ENCODE results near the gene CTSC. TPM values are rescaled to one million over a fixed set of nuclear protein-coding genes. Genes with fewer than 3 reads are reported as not detected.

The CTSC gene
- total RNA-seq, 1 experiment from 2014 or later, result 269 TPM

- peak; percentile 9; the same call in 1 of the 2 replicates for ATAC-seq
- H3K4me3 Mint-ChIP-seq, result no peak overlapping the region
- TF ChIP-seq NFATC4 (CRISPR knock-in tag; IDR thresholded peaks at IDR 0.05), result 0 out of 2 replicates have a peak, but pooled peaks have one; percentile 45
- TF ChIP-seq EMX1 (CRISPR knock-in tag; IDR thresholded peaks at IDR 0.05), result no peak
- TF ChIP-seq ZNF263 (CRISPR knock-in tag; IDR thresholded peaks at IDR 0.05; ENCODE audit: low read depth), result no peak
- no peak for TF ChIP-seq IRF2 (CRISPR knock-in tag; IDR thresholded peaks at IDR 0.05; ENCODE audit: borderline replicate concordance, low read depth)
- no peak for TF ChIP-seq ZNF396 (CRISPR knock-in tag; IDR thresholded peaks at IDR 0.05; ENCODE audit: borderline replicate concordance)
- TF ChIP-seq RELA (CRISPR knock-in tag; IDR thresholded peaks at IDR 0.05; ENCODE audit: borderline replicate concordance), result no peak
- TF ChIP-seq ZMAT4 (CRISPR knock-in tag; IDR thresholded peaks at IDR 0.05), result no peak
- TF ChIP-seq CREM (CRISPR knock-in tag; IDR thresholded peaks at IDR 0.05), result no peak
- no peak for DNase-seq (ENCODE audit: low spot score)
- no peaks in the 10 kb centered on the region for H3K9me3 Mint-ChIP-seq
- peaks cover 88% of the 10 kb centered on the region for H3K4me1 Mint-ChIP-seq
- H3K27me3 Mint-ChIP-seq (ENCODE audit: low read depth), result no peaks in the 10 kb centered on the region
- H3K36me3 Mint-ChIP-seq, result peaks cover 80% of the 10 kb centered on the region
- ChIA-PET CTCF (interaction anchor here (1.1 to 2.7 kb wide), 2 partner anchors 11 to 315 kb away, joined by 3 to 8 read pairs; no protein-coding TSS in a partner anchor), POLR2A (interaction anchor here (0.7 to 1.2 kb wide), 2 partner anchors 48 to 352 kb away, joined by 3 read pairs; no protein-coding TSS in a partner anchor)
- H3K27ac Mint-ChIP-seq, result peak overlapping the region; percentile 33; the same call in 1 of the 2 replicates
These were observed 6.6 kb downstream of the CTSC start for GRCh38 chr11:88330826-88331428.

- H3K27me3 Mint-ChIP-seq (ENCODE audit: low read depth), result no peaks in the 10 kb centered on the region
- peaks cover 88% of the 10 kb centered on the region for H3K4me1 Mint-ChIP-seq
- CTCF ChIA-PET, result interaction anchor here (0.6 to 2.7 kb wide), 5 partner anchors 12 to 971 kb away, joined by 4 to 10 read pairs (median 5); no protein-coding TSS in a partner anchor
- ATAC-seq (no peak), DNase-seq (ENCODE audit: low spot score) (no peak)
- H3K9me3 Mint-ChIP-seq, result no peaks in the 10 kb centered on the region
- TF ChIP-seq, protein P1, sequence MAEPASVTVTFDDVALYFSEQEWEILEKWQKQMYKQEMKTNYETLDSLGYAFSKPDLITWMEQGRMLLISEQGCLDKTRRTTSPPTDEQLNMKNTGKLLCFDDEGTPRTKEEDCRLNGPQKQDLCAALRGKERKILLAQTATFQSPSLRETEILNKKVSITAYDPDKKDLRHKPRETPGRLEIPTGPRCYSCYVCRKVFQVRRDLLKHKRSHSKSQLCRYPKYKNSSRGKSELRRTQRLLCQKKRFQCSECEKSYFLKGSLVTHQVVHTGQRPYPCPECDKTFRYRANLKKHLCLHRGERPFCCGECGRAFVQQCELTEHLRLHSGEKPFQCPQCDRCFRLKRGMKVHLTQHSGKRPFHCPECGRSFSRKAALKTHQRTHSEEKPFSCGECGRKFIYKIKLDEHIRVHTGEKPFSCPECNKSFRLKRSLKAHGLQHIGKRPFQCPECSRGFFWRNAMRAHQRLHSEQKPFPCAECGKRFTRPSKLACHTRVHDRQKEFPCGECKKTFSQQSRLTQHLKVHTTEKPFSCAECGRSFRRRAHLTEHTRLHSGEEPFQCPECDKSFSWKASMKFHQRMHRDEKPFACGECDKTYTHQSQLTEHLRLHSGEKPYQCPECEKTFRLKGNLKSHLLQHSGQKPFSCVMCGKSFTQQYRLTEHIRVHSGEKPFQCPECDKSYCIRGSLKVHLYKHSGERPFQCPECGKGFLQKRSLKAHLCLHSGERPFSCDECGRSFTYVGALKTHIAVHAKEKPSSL (CRISPR knock-in tag; conservative IDR thresholded peaks at IDR 0.05), result peak; percentile 60; the same call in 1 of the 2 replicates
- TF ChIP-seq, protein P2, sequence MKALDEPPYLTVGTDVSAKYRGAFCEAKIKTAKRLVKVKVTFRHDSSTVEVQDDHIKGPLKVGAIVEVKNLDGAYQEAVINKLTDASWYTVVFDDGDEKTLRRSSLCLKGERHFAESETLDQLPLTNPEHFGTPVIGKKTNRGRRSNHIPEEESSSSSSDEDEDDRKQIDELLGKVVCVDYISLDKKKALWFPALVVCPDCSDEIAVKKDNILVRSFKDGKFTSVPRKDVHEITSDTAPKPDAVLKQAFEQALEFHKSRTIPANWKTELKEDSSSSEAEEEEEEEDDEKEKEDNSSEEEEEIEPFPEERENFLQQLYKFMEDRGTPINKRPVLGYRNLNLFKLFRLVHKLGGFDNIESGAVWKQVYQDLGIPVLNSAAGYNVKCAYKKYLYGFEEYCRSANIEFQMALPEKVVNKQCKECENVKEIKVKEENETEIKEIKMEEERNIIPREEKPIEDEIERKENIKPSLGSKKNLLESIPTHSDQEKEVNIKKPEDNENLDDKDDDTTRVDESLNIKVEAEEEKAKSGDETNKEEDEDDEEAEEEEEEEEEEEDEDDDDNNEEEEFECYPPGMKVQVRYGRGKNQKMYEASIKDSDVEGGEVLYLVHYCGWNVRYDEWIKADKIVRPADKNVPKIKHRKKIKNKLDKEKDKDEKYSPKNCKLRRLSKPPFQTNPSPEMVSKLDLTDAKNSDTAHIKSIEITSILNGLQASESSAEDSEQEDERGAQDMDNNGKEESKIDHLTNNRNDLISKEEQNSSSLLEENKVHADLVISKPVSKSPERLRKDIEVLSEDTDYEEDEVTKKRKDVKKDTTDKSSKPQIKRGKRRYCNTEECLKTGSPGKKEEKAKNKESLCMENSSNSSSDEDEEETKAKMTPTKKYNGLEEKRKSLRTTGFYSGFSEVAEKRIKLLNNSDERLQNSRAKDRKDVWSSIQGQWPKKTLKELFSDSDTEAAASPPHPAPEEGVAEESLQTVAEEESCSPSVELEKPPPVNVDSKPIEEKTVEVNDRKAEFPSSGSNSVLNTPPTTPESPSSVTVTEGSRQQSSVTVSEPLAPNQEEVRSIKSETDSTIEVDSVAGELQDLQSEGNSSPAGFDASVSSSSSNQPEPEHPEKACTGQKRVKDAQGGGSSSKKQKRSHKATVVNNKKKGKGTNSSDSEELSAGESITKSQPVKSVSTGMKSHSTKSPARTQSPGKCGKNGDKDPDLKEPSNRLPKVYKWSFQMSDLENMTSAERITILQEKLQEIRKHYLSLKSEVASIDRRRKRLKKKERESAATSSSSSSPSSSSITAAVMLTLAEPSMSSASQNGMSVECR (CRISPR knock-in tag; IDR thresholded peaks at IDR 0.05; ENCODE audit: borderline replicate concordance), result no peak
- H3K27ac Mint-ChIP-seq, result peak overlapping the region; percentile 88
- H3K36me3 Mint-ChIP-seq, result peaks cover 77% of the 10 kb centered on the region
- POLR2A ChIA-PET, result interaction anchor here (0.6 to 1.2 kb wide), 2 partner anchors 49 to 306 kb away, joined by 3 to 7 read pairs; no protein-coding TSS in a partner anchor
- H3K4me3 Mint-ChIP-seq, result no peak overlapping the region
These were observed 7.8 kb downstream of the CTSC start for GRCh38 chr11:88329563-88330250.

- Mint-ChIP-seq H3K4me3 (peak overlapping the region; percentile 14; the same call in 1 of the 2 replicates), H3K9me3 (no peaks in the 10 kb centered on the region), H3K4me1 (peaks cover 93% of the 10 kb centered on the region), H3K36me3 (peaks cover 80% of the 10 kb centered on the region), H3K27me3 (ENCODE audit: low read depth) (no peaks in the 10 kb centered on the region), H3K27ac (no peak overlapping the region)
- ChIA-PET CTCF (interaction anchor here (1.0 to 1.7 kb wide), 3 partner anchors 14 to 216 kb away, joined by 4 to 5 read pairs (median 4); no protein-coding TSS in a partner anchor), POLR2A (interaction anchor here (0.8 kb wide), 1 partner anchor 10 kb away, joined by 3 read pairs; the partner anchor contains the start of gene CTSC)
- no peak for ATAC-seq
- no peak for DNase-seq (ENCODE audit: low spot score)
- TF ChIP-seq TEAD4 (CRISPR knock-in tag; IDR thresholded peaks at IDR 0.05), result no peak
- no peak for TF ChIP-seq PRDM15 (CRISPR knock-in tag; IDR thresholded peaks at IDR 0.05)
These were observed 9.9 kb downstream of the CTSC start for GRCh38 chr11:88327462-88328143.
